ENCODE data around the gene HS3ST6.
"Not testable (repeated sequence)": the region's sequence is repeated elsewhere in the genome, so short reads cannot be mapped to it uniquely, and the experiment has no call there.

Gene HS3ST6

GRCh38 chr16:1924095-1924494 is 5.9 kb upstream of the HS3ST6 start:
- no peak for DNase-seq

GRCh38 chr16:1923299-1924034 is 5.3 kb upstream of the HS3ST6 start:
- no peak for DNase-seq

- DNase-seq, result no peak
Measured at GRCh38 chr16:1922357-1922756, 4.1 kb upstream of the HS3ST6 start.

GRCh38 chr16:1920727-1921171 is 2.5 kb upstream of the HS3ST6 start:
- DNase-seq, result no peak

GRCh38 chr16:1920122-1920521 is 1.9 kb upstream of the HS3ST6 start:
- not testable (repeated sequence) for DNase-seq

GRCh38 chr16:1919327-1919998 is 1.2 kb upstream of the HS3ST6 start:
- no peak for DNase-seq

GRCh38 chr16:1917665-1918350 is 407 bp downstream of the HS3ST6 start:
- no peak for DNase-seq

GRCh38 chr16:1917056-1917664 is 1.1 kb downstream of the HS3ST6 start:
- DNase-seq, result no peak

GRCh38 chr16:1916640-1916990 is 1.6 kb downstream of the HS3ST6 start:
- DNase-seq, result no peak

- no peak for DNase-seq
Measured at GRCh38 chr16:1915732-1916639, 2.2 kb downstream of the HS3ST6 start.

- no peak for DNase-seq
Measured at GRCh38 chr16:1914988-1915387, 3.2 kb downstream of the HS3ST6 start.

GRCh38 chr16:1914084-1914608 is 4.1 kb downstream of the HS3ST6 start:
- no peak for DNase-seq

GRCh38 chr16:1913327-1914083 is 4.7 kb downstream of the HS3ST6 start:
- no peak for DNase-seq

GRCh38 chr16:1912215-1912543 is 6.0 kb downstream of the HS3ST6 start:
- DNase-seq, result no peak

- DNase-seq, result no peak
Measured at GRCh38 chr16:1911467-1912214, 6.6 kb downstream of the HS3ST6 start.

GRCh38 chr16:1909561-1910231 is 8.5 kb downstream of the HS3ST6 start:
- no peak for DNase-seq

GRCh38 chr16:1908983-1909382 is 9.2 kb downstream of the HS3ST6 start:
- DNase-seq, result no peak

- DNase-seq, result no peak
Measured at GRCh38 chr16:1908184-1908583, 10.0 kb downstream of the HS3ST6 start.

- no peak for DNase-seq
Measured at GRCh38 chr16:1907226-1907860, 10.9 kb downstream of the HS3ST6 start.

- no peak for DNase-seq
Measured at GRCh38 chr16:1906846-1907165, 11.4 kb downstream of the HS3ST6 start.

Measured in NCI-H2227 treated with DMSO at 0.1 percent for 48 hours (cell line).